ENCODE measurements around the gene FUT2.

The FUT2 gene

GRCh38 chr19:48724796-48725753 lies 29.3 kb downstream of the FUT2 start:
- H3K27me3 ChIP-seq (ENCODE audit: control insufficient read depth, insufficient read depth, low read length), result no peaks in the 10 kb centered on the region
- H3K27ac ChIP-seq, result peak overlapping the region; percentile 77
- TF ChIP-seq, protein P1, sequence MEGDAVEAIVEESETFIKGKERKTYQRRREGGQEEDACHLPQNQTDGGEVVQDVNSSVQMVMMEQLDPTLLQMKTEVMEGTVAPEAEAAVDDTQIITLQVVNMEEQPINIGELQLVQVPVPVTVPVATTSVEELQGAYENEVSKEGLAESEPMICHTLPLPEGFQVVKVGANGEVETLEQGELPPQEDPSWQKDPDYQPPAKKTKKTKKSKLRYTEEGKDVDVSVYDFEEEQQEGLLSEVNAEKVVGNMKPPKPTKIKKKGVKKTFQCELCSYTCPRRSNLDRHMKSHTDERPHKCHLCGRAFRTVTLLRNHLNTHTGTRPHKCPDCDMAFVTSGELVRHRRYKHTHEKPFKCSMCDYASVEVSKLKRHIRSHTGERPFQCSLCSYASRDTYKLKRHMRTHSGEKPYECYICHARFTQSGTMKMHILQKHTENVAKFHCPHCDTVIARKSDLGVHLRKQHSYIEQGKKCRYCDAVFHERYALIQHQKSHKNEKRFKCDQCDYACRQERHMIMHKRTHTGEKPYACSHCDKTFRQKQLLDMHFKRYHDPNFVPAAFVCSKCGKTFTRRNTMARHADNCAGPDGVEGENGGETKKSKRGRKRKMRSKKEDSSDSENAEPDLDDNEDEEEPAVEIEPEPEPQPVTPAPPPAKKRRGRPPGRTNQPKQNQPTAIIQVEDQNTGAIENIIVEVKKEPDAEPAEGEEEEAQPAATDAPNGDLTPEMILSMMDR (IDR thresholded peaks at IDR 0.05), result no peak
- peak overlapping the region; percentile 47 for H2AFZ ChIP-seq
- no peaks in the 10 kb centered on the region for H3K9me3 ChIP-seq (ENCODE audit: control insufficient read depth, low read length)
- H3K36me3 ChIP-seq (ENCODE audit: control insufficient read depth, insufficient read depth, low read length), result no peaks in the 10 kb centered on the region
- no peaks in the 10 kb centered on the region for H3K79me2 ChIP-seq
- peak overlapping the region; percentile 4 for H3K4me2 ChIP-seq (ENCODE audit: low read length)
- H3K4me1 ChIP-seq, result no peaks in the 10 kb centered on the region
- no peak overlapping the region for H3K4me3 ChIP-seq (ENCODE audit: low read depth, low read length)
- no peak overlapping the region for H3K9ac ChIP-seq

DNA sequence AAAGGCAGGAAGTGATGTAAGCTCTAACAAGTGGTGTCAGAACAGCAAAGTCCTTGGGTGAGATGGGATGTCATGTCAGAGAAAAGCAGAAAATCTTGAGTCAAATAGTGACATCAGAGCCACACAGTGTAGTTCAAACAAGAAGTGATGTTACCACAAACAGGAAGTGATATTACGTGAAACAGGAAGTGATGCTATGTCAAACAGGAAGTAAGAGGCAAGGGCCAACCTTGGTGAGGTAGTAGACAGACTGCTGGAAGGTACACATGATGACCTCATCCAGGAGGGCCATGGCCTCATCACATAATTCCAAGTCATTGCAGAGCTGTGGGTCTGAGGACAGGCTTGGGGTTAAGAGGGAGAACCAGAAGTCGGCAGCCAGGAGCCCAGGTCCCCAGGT lies 30.8 kb downstream of the FUT2 start:
- Histone ChIP-seq H3K79me2 (no peaks in the 10 kb centered on the region), H2AFZ (no peak overlapping the region), H3K27ac (peak overlapping the region; percentile 77), H3K4me3 (ENCODE audit: low read depth, low read length) (no peak overlapping the region), H3K9me3 (ENCODE audit: control insufficient read depth, low read length) (no peaks in the 10 kb centered on the region), H3K27me3 (ENCODE audit: control insufficient read depth, insufficient read depth, low read length) (no peaks in the 10 kb centered on the region), H3K9ac (no peak overlapping the region), H3K4me2 (ENCODE audit: low read length) (no peak overlapping the region), H3K36me3 (ENCODE audit: control insufficient read depth, insufficient read depth, low read length) (no peaks in the 10 kb centered on the region), H3K4me1 (no peaks in the 10 kb centered on the region)
- TF ChIP-seq, protein P1 (IDR thresholded peaks at IDR 0.05), result no peak

DNA sequence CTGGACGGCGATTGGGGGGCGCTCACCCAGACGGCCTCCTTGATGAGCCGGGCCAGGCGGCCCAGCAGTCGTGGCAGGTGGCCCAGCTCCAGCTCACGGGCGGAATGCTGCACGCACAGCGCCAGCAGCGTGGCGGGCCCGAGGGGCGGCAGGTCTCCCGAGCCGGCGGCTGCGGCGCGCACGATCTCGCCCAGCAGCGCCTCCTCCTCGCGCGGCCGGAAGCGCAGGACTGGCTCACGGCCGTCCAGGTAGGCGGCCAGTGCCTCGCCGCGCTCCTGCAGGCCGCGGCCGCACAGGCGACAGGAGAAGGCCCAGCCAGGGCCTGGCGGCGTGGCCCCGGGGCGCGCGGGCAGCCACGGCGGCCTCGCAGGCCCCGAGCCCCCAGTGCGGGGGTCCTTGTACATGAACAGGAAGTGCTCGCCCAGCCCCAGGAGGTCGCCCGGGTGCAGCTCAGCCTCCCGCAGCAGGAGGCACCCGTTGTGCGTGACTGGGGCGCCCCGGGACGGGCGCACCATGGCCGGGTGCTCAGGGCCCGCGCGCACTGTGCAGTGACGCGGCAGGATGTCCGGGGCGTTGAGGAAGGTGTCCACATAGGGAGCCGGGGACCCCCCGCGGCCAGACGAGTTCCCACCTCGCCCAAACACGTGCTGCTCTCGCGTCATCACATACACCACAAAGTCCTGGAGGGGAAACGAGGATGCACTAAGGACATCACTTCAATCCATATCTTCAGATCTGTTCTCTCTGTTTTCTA lies 33.3 kb downstream of the FUT2 start:
- Histone ChIP-seq H3K9ac (no peak overlapping the region), H3K36me3 (ENCODE audit: control insufficient read depth, insufficient read depth, low read length) (no peaks in the 10 kb centered on the region), H2AFZ (no peak overlapping the region), H3K4me3 (ENCODE audit: low read depth, low read length) (no peak overlapping the region), H3K4me2 (ENCODE audit: low read length) (no peak overlapping the region), H3K79me2 (no peaks in the 10 kb centered on the region), H3K9me3 (ENCODE audit: control insufficient read depth, low read length) (no peaks in the 10 kb centered on the region), H3K27me3 (ENCODE audit: control insufficient read depth, insufficient read depth, low read length) (no peaks in the 10 kb centered on the region), H3K27ac (no peak overlapping the region), H3K4me1 (no peaks in the 10 kb centered on the region)
- TF ChIP-seq, protein P1 (IDR thresholded peaks at IDR 0.05), result no peak

- H3K9ac ChIP-seq, result no peak overlapping the region
- TF ChIP-seq, protein P1 (IDR thresholded peaks at IDR 0.05), result no peak
These were observed 35.7 kb downstream of the FUT2 start for GRCh38 chr19:48731452-48731851.

More at GRCh38 chr19:48731452-48731851, 35.7 kb downstream of the FUT2 start:
- no peaks in the 10 kb centered on the region for H3K36me3 ChIP-seq (ENCODE audit: control insufficient read depth, insufficient read depth, low read length)
- H3K27ac ChIP-seq, result no peak overlapping the region
- H3K79me2 ChIP-seq, result no peaks in the 10 kb centered on the region
- H3K4me3 ChIP-seq (ENCODE audit: low read depth, low read length), result no peak overlapping the region
- H2AFZ ChIP-seq, result no peak overlapping the region
- H3K4me1 ChIP-seq, result no peaks in the 10 kb centered on the region
- no peaks in the 10 kb centered on the region for H3K9me3 ChIP-seq (ENCODE audit: control insufficient read depth, low read length)
- no peaks in the 10 kb centered on the region for H3K27me3 ChIP-seq (ENCODE audit: control insufficient read depth, insufficient read depth, low read length)
- no peak overlapping the region for H3K4me2 ChIP-seq (ENCODE audit: low read length)

All from parathyroid adenoma (tissue), 2 donors.